ENCODE measurements around the gene LAS1L.

The LAS1L gene

GRCh38 chrX:65534450-65535292 lies at the start of gene LAS1L:
LAS1L (minus strand) TSS chrX:65534787; CDS start chrX:65534715, 72 bp downstream.
- POLR2A ChIA-PET: interaction anchor here (0.6 to 1.3 kb wide), 8 partner anchors 9 to 560 kb away, joined by 3 to 4 read pairs (median 4); no protein-coding TSS in a partner anchor
- CTCF ChIA-PET: no interaction called here
- no peak; the same call in 1 of the 2 replicates for TF ChIP-seq CTBP1 (IDR thresholded peaks at IDR 0.05; ENCODE audit: borderline replicate concordance)
- TF ChIP-seq SP1 (IDR thresholded peaks at IDR 0.05): no peak
- peak; percentile 47; the same call in 1 of the 2 replicates for TF ChIP-seq L3MBTL2 (conservative IDR thresholded peaks at IDR 0.05)
- TF ChIP-seq SUZ12 (IDR thresholded peaks at IDR 0.05): no peak
- no peak for TF ChIP-seq HDGF (IDR thresholded peaks at IDR 0.05; ENCODE audit: borderline replicate concordance)
- peak; percentile 81 for TF ChIP-seq PKNOX1 (IDR thresholded peaks at IDR 0.05)
- no peak for TF ChIP-seq FOXK2 (IDR thresholded peaks at IDR 0.05)
- no peak for TF ChIP-seq NFRKB (IDR thresholded peaks at IDR 0.05)
- no peak for TF ChIP-seq BHLHE40 (IDR thresholded peaks at IDR 0.05; ENCODE audit: borderline replicate concordance)
- no peak for TF ChIP-seq FOXM1 (IDR thresholded peaks at IDR 0.05; ENCODE audit: borderline replicate concordance)
- TF ChIP-seq ELF4 (IDR thresholded peaks at IDR 0.05): peak; percentile 84
- no peak for TF ChIP-seq LEF1 (IDR thresholded peaks at IDR 0.05; ENCODE audit: borderline replicate concordance)
- TF ChIP-seq ARNT (IDR thresholded peaks at IDR 0.05): no peak
- no peak for TF ChIP-seq TARDBP (IDR thresholded peaks at IDR 0.05)
- TF ChIP-seq FOXA1 (IDR thresholded peaks at IDR 0.05): no peak
- no peak for TF ChIP-seq ZNF384 (IDR thresholded peaks at IDR 0.05)
- peak; percentile 86 for DNase-seq (ENCODE audit: extremely low spot score)

- CTCF ChIA-PET: interaction anchor here (0.7 to 1.1 kb wide), 3 partner anchors 403 to 1881 kb away, joined by 3 to 5 read pairs (median 3); no protein-coding TSS in a partner anchor
- POLR2A ChIA-PET: no interaction called here
Measured at GRCh38 chrX:65582450-65583082, 48.0 kb upstream of the LAS1L start.

GRCh38 chrX:65581661-65582339 lies 47.2 kb upstream of the LAS1L start:
- peak; percentile 72 for DNase-seq (ENCODE audit: extremely low spot score)
- TF ChIP-seq ZNF384 (IDR thresholded peaks at IDR 0.05) (no peak), FOXM1 (IDR thresholded peaks at IDR 0.05; ENCODE audit: borderline replicate concordance) (no peak), LEF1 (IDR thresholded peaks at IDR 0.05; ENCODE audit: borderline replicate concordance) (no peak), ARNT (IDR thresholded peaks at IDR 0.05) (no peak), FOXA1 (IDR thresholded peaks at IDR 0.05) (no peak), ELF4 (IDR thresholded peaks at IDR 0.05) (no peak), BHLHE40 (IDR thresholded peaks at IDR 0.05; ENCODE audit: borderline replicate concordance) (no peak), NFRKB (IDR thresholded peaks at IDR 0.05) (no peak), HDGF (IDR thresholded peaks at IDR 0.05; ENCODE audit: borderline replicate concordance) (no peak), SP1 (IDR thresholded peaks at IDR 0.05) (no peak), L3MBTL2 (conservative IDR thresholded peaks at IDR 0.05) (no peak), FOXK2 (IDR thresholded peaks at IDR 0.05) (no peak), PKNOX1 (IDR thresholded peaks at IDR 0.05) (no peak), CTBP1 (IDR thresholded peaks at IDR 0.05; ENCODE audit: borderline replicate concordance) (no peak), TARDBP (IDR thresholded peaks at IDR 0.05) (no peak), SUZ12 (IDR thresholded peaks at IDR 0.05) (no peak)
- ChIA-PET POLR2A (no interaction called here), CTCF (interaction anchor here (0.7 to 1.8 kb wide), 4 partner anchors 15 to 1882 kb away, joined by 3 to 5 read pairs (median 4); no protein-coding TSS in a partner anchor)

More at GRCh38 chrX:65582450-65583082, 48.0 kb upstream of the LAS1L start:
- no peak for DNase-seq (ENCODE audit: extremely low spot score)
- no peak for TF ChIP-seq BHLHE40 (IDR thresholded peaks at IDR 0.05; ENCODE audit: borderline replicate concordance)
- no peak for TF ChIP-seq FOXM1 (IDR thresholded peaks at IDR 0.05; ENCODE audit: borderline replicate concordance)
- no peak for TF ChIP-seq NFRKB (IDR thresholded peaks at IDR 0.05)

GRCh38 chrX:65578346-65578745 lies 43.8 kb upstream of the LAS1L start:
- DNase-seq (ENCODE audit: extremely low spot score): no peak
- TF ChIP-seq CTBP1 (IDR thresholded peaks at IDR 0.05; ENCODE audit: borderline replicate concordance): no peak
- TF ChIP-seq FOXK2 (IDR thresholded peaks at IDR 0.05): no peak
- TF ChIP-seq PKNOX1 (IDR thresholded peaks at IDR 0.05): no peak
- no peak for TF ChIP-seq FOXM1 (IDR thresholded peaks at IDR 0.05; ENCODE audit: borderline replicate concordance)
- TF ChIP-seq NFRKB (IDR thresholded peaks at IDR 0.05): no peak
- no peak for TF ChIP-seq SP1 (IDR thresholded peaks at IDR 0.05)
- no peak for TF ChIP-seq ELF4 (IDR thresholded peaks at IDR 0.05)
- TF ChIP-seq LEF1 (IDR thresholded peaks at IDR 0.05; ENCODE audit: borderline replicate concordance): no peak
- no peak for TF ChIP-seq ZNF384 (IDR thresholded peaks at IDR 0.05)
- TF ChIP-seq FOXA1 (IDR thresholded peaks at IDR 0.05): no peak
- TF ChIP-seq HDGF (IDR thresholded peaks at IDR 0.05; ENCODE audit: borderline replicate concordance): no peak
- POLR2A ChIA-PET: no interaction called here
- CTCF ChIA-PET: no interaction called here

GRCh38 chrX:65576160-65576559 lies 41.6 kb upstream of the LAS1L start:
- TF ChIP-seq HDGF (IDR thresholded peaks at IDR 0.05; ENCODE audit: borderline replicate concordance): no peak
- TF ChIP-seq ZNF384 (IDR thresholded peaks at IDR 0.05): no peak
- TF ChIP-seq TARDBP (IDR thresholded peaks at IDR 0.05): no peak
- no peak for TF ChIP-seq ELF4 (IDR thresholded peaks at IDR 0.05)
- no peak for TF ChIP-seq L3MBTL2 (conservative IDR thresholded peaks at IDR 0.05)
- TF ChIP-seq FOXA1 (IDR thresholded peaks at IDR 0.05): no peak
- TF ChIP-seq BHLHE40 (IDR thresholded peaks at IDR 0.05; ENCODE audit: borderline replicate concordance): no peak
- ChIA-PET POLR2A (no interaction called here), CTCF (no interaction called here)
- no peak for DNase-seq (ENCODE audit: extremely low spot score)

Measured in HEK293T (cell line).